ENCODE data around the gene TRAK1. TPM values are rescaled to one million over a fixed set of nuclear protein-coding genes. Genes with fewer than 3 reads are reported as not detected.

TRAK1 gene
- total RNA-seq, 4 donors from 2014 or later = 14.3 to 37.5 (median 21.4) TPM

GRCh38 chr3:42149975-42150374, 58.8 kb downstream of the TRAK1 start:
- DNase-seq = no peak
- Histone ChIP-seq H3K27ac (no peak overlapping the region), H3K9me3 (no peaks in the 10 kb centered on the region), H3K36me3 (no peaks in the 10 kb centered on the region), H3K4me3 (no peak overlapping the region), H3K4me1 (no peaks in the 10 kb centered on the region), H3K27me3 (no peaks in the 10 kb centered on the region)
- intact Hi-C loops (cut with DNase I; ENCODE audit: low total_unique reads) = no loop called here
- no peak for TF ChIP-seq CTCF (IDR thresholded peaks at IDR 0.05)
- no peak for TF ChIP-seq POLR2A (IDR thresholded peaks at IDR 0.05)

GRCh38 chr3:42151596-42152168, 60.5 kb downstream of the TRAK1 start:
- no peak for TF ChIP-seq POLR2A (IDR thresholded peaks at IDR 0.05)
- no peak for TF ChIP-seq CTCF (IDR thresholded peaks at IDR 0.05)
- no peaks in the 10 kb centered on the region for H3K27me3 ChIP-seq
- intact Hi-C loops (cut with DNase I; ENCODE audit: low total_unique reads) = no loop called here
- H3K4me1 ChIP-seq = no peaks in the 10 kb centered on the region
- H3K36me3 ChIP-seq = no peaks in the 10 kb centered on the region
- H3K4me3 ChIP-seq = no peak overlapping the region
- H3K27ac ChIP-seq = no peak overlapping the region
- no peak for DNase-seq
- no peaks in the 10 kb centered on the region for H3K9me3 ChIP-seq

GRCh38 chr3:42152193-42152592, 61.0 kb downstream of the TRAK1 start:
- no peaks in the 10 kb centered on the region for H3K4me1 ChIP-seq
- no peaks in the 10 kb centered on the region for H3K27me3 ChIP-seq
- no peaks in the 10 kb centered on the region for H3K9me3 ChIP-seq
- no peak overlapping the region for H3K4me3 ChIP-seq
- H3K36me3 ChIP-seq = no peaks in the 10 kb centered on the region
- intact Hi-C loops (cut with DNase I; ENCODE audit: low total_unique reads) = no loop called here
- no peak for DNase-seq
- no peak overlapping the region for H3K27ac ChIP-seq
- TF ChIP-seq CTCF (IDR thresholded peaks at IDR 0.05) (no peak), POLR2A (IDR thresholded peaks at IDR 0.05) (no peak)

- intact Hi-C loops (cut with DNase I; ENCODE audit: low total_unique reads) = no loop called here
- no peaks in the 10 kb centered on the region for H3K36me3 ChIP-seq
- no peak for TF ChIP-seq CTCF (IDR thresholded peaks at IDR 0.05)
- no peak for TF ChIP-seq POLR2A (IDR thresholded peaks at IDR 0.05)
- H3K9me3 ChIP-seq = no peaks in the 10 kb centered on the region
- no peak overlapping the region for H3K4me3 ChIP-seq
- no peak overlapping the region for H3K27ac ChIP-seq
- H3K4me1 ChIP-seq = no peaks in the 10 kb centered on the region
- H3K27me3 ChIP-seq = no peaks in the 10 kb centered on the region
- no peak for DNase-seq
These were observed 61.9 kb downstream of the TRAK1 start for GRCh38 chr3:42153039-42153438.

DNA sequence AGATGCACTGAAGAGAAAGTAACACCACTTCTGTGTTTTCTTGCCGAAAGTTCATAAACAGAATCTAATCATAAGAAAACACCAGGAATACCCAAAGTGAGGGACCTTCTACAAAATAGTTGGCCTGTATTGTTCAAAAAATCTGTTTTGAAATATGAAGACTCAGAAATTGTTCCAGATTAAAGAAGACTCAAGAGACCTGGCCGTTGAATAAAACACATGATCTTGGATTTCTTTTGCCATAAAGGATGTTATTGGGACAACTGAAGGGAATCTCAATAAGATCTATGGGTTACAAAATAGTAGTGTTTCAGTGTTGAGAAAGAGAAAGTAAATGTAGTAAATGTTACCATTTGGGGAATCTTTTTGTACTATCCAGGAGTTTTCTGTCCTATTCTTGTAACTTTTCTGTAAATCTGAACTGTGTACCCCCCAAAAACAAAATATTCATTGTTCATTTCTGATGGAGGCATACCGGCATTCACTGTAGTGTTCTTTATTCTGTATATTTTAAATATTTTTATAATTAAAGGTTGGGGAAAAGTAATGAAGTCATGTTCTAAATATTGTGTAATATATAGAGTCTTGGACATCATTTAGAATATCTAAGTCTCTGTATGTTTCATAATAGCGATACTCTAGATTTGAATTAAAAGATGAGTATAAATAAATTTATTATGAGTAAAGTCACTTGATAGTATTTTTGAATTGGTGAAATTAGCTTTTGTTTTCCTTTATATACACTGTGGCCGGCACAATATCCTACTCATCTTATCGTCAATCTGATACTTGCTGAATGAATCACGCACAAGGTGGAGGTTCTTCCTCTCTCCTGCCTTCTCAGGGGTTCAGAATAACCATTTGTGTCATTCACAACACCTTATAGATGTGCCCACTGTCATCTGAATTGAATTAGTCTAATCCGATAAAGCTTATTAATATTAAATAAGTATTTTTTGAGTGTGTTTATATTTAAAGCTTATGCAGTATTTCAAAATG, 66.7 kb downstream of the TRAK1 start:
- TF ChIP-seq POLR2A (IDR thresholded peaks at IDR 0.05) = no peak
- TF ChIP-seq CTCF (IDR thresholded peaks at IDR 0.05) = no peak
- H3K27me3 ChIP-seq = no peaks in the 10 kb centered on the region
- no peak overlapping the region for H3K4me3 ChIP-seq
- H3K27ac ChIP-seq = no peak overlapping the region
- no peaks in the 10 kb centered on the region for H3K4me1 ChIP-seq
- H3K36me3 ChIP-seq = no peaks in the 10 kb centered on the region
- no peak for DNase-seq
- H3K9me3 ChIP-seq = no peaks in the 10 kb centered on the region
- intact Hi-C loops (cut with DNase I; ENCODE audit: low total_unique reads) = no loop called here
